PC-3 (cell line): Measurements from ENCODE around the gene TRIM5. TPM values are rescaled to one million over a fixed set of nuclear protein-coding genes. Genes with fewer than 3 reads are reported as not detected.

Source experiments
- ATAC-seq: fragments of 200-7000 bp; cut with Tn5 transposase; 2 replicates; pipeline ENCODE4 v1.9.1; 2020; ENCODE audit warnings: mild to moderate bottlenecking, moderate library complexity
- BruUV-seq: library from RNA; stranded (reverse); fragments of 400-500 nt; replicated peaks from 2 replicates; lab custom pipeline; 2021; lab: Mats Ljungman, UMichigan
- CTCF ChIA-PET: fragments of 300-600 bp; sonication (Branson Sonifier 250); formaldehyde crosslinking; loops from one replicate; lab custom pipeline; 2022; ENCODE audit warnings: antibody characterized with exemption; lab: Charles Lee
- POLR2A ChIA-PET: fragments of 300-600 bp; sonication (Branson Sonifier 250); formaldehyde crosslinking; loops from one replicate; lab custom pipeline; 2022; ENCODE audit warnings: antibody characterized with exemption; ENCODE audit not compliant: unreplicated experiment; lab: Charles Lee
- DNase-seq: peaks from one replicate; pipeline ENCODE4 v3.0.0-alpha.2; 2015
- H2AFZ ChIP-seq: fragments of 300-600 bp; sonication (generic); 2 replicates; pipeline ENCODE4 v1.6.0; 2016; ENCODE audit warnings: antibody characterized with exemption, low read length
- H3F3A ChIP-seq: fragments of 300-600 bp; sonication (generic); one replicate; pipeline ENCODE4 v1.6.0; 2017; ENCODE audit warnings: antibody characterized with exemption, low read length, control low read depth, mild to moderate bottlenecking; ENCODE audit not compliant: unreplicated experiment
- H3K27ac ChIP-seq: fragments of 300-600 bp; sonication (generic); 2 replicates; pipeline ENCODE4 v1.5.1; 2016; ENCODE audit warnings: mild to moderate bottlenecking, low read length
- H3K27me3 ChIP-seq: fragments of 300-600 bp; sonication (generic); 2 replicates; pipeline ENCODE4 v1.6.1; 2016; ENCODE audit warnings: low read length, mixed read lengths
- H3K36me3 ChIP-seq: fragments of 300-600 bp; sonication (generic); 2 replicates; pipeline ENCODE4 v1.6.1; 2016; ENCODE audit warnings: low read depth, mixed run types, low read length, mixed read lengths
- H3K4me1 ChIP-seq: fragments of 300-600 bp; sonication (generic); 2 replicates; pipeline ENCODE4 v1.5.1; 2016; ENCODE audit warnings: low read length; ENCODE audit not compliant: insufficient read depth
- H3K4me2 ChIP-seq: fragments of 300-600 bp; sonication (generic); 2 replicates; pipeline ENCODE4 v1.6.0; 2016; ENCODE audit warnings: low read length
- H3K4me3 ChIP-seq: fragments of 300-600 bp; sonication (generic); 2 replicates; pipeline ENCODE4 v1.5.1; 2016; ENCODE audit warnings: mild to moderate bottlenecking, low read length, mixed read lengths
- H3K79me2 ChIP-seq: fragments of 300-600 bp; sonication (generic); 2 replicates; pipeline ENCODE4 v1.6.1; 2017; ENCODE audit warnings: low read length, mixed read lengths
- H3K9ac ChIP-seq: fragments of 300-600 bp; sonication (generic); 2 replicates; pipeline ENCODE4 v1.6.0; 2016; ENCODE audit warnings: mild to moderate bottlenecking, low read length
- H3K9me2 ChIP-seq: fragments of 300-600 bp; sonication (generic); replicated peaks from 2 replicates; pipeline ENCODE4 v1.6.1; 2016; ENCODE audit warnings: mixed run types, low read length, mixed read lengths
- H3K9me3 ChIP-seq: fragments of 300-600 bp; sonication (generic); 2 replicates; pipeline ENCODE4 v1.6.1; 2016; ENCODE audit warnings: low read length, mixed read lengths
- H4K20me1 ChIP-seq: fragments of 300-600 bp; sonication (generic); 2 replicates; pipeline ENCODE4 v1.6.1; 2016; ENCODE audit warnings: low read length, mixed read lengths
- EZH2 ChIP-seq: fragments of 300-600 bp; sonication (generic); IDR thresholded peaks from one replicate; pipeline ENCODE4 v1.6.1; 2017; ENCODE audit warnings: antibody characterized with exemption, mild to moderate bottlenecking, low read length; ENCODE audit not compliant: unreplicated experiment
- EZH2phosphoT487 ChIP-seq: fragments of 300-600 bp; sonication (generic); IDR thresholded peaks from 2 replicates; pipeline ENCODE4 v1.6.1; 2018; ENCODE audit warnings: mild to moderate bottlenecking, antibody characterized with exemption, low read length, borderline replicate concordance
- intact Hi-C: fragments of 100-400 bp; cut with micrococcal nuclease; formaldehyde crosslinking; loops from 2 replicates; pipeline ENCODE4 v1.9.0; 2023
- total RNA-seq: library from RNA; depleted of rRNA; stranded (reverse); fragments of >200 nt; gene quantifications from 2 replicates; pipeline ENCODE4 v1.2.3, GENCODE V29; 2014; rRNA removed
- TF ChIP-seq, protein P1 (sequence below): fragments of 300-600 bp; sonication (generic); conservative IDR thresholded peaks from 2 replicates; pipeline ENCODE4 v1.5.1; 2017; ENCODE audit warnings: antibody characterized with exemption, low read depth, mild to moderate bottlenecking, low read length

The TRIM5 gene
- total RNA-seq, 1 experiment from 2014 or later, result 18.6 TPM

DNA sequence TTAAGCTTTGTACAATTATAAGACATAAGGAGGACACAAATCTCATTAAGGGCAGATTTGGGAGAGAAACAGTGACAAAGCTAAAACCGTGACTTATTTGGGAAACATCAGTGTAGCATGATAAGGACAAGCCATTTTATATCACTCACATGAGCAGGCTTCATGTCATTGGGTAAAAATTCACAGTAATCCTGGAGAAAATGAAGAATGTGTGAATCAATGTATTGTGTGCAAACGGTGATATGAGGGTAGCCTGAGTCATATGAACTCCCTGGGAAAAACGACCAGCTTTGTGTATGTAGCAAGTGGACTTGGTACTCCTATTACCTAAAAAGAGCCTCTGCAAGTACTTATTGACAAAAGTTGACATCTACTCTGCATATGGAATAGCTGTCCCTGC is 66.1 kb downstream of the TRIM5 start:
- Histone ChIP-seq H3K27ac (peak overlapping the region; percentile 99), H3K4me1 (peaks cover 46% of the 10 kb centered on the region), H3K27me3 (no peaks in the 10 kb centered on the region), H4K20me1 (no peaks in the 10 kb centered on the region), H3K36me3 (no peaks in the 10 kb centered on the region), H3K79me2 (no peaks in the 10 kb centered on the region), H3K9me3 (no peaks in the 10 kb centered on the region), H3K4me2 (peak overlapping the region; percentile 83), H3K9ac (peak overlapping the region; percentile 86), H3K4me3 (peak overlapping the region; percentile 51; the same call in 1 of the 2 replicates), H3K9me2 (no peaks in the 10 kb centered on the region), H3F3A (peaks cover 15% of the 10 kb centered on the region), H2AFZ (no peak overlapping the region)
- ChIA-PET POLR2A (no interaction called here), CTCF (interaction anchor here (0.6 kb wide), 1 partner anchor 63 kb away, joined by 4 read pairs; no protein-coding TSS in a partner anchor)
- DNase-seq, result peak; percentile 88
- no TSS peak for BruUV-seq
- intact Hi-C loops, result no loop called here
- ATAC-seq, result peak; percentile 21
- TF ChIP-seq, protein P1, sequence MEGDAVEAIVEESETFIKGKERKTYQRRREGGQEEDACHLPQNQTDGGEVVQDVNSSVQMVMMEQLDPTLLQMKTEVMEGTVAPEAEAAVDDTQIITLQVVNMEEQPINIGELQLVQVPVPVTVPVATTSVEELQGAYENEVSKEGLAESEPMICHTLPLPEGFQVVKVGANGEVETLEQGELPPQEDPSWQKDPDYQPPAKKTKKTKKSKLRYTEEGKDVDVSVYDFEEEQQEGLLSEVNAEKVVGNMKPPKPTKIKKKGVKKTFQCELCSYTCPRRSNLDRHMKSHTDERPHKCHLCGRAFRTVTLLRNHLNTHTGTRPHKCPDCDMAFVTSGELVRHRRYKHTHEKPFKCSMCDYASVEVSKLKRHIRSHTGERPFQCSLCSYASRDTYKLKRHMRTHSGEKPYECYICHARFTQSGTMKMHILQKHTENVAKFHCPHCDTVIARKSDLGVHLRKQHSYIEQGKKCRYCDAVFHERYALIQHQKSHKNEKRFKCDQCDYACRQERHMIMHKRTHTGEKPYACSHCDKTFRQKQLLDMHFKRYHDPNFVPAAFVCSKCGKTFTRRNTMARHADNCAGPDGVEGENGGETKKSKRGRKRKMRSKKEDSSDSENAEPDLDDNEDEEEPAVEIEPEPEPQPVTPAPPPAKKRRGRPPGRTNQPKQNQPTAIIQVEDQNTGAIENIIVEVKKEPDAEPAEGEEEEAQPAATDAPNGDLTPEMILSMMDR, result no peak
- TF ChIP-seq EZH2 (no peak), EZH2phosphoT487 (no peak)

Other genes with a start within 250 kb of the TRIM5 start
- not detected in 2 replicates for gene OR51I1, start 243.6 kb downstream of the TRIM5 start, total RNA-seq
- gene OR51I2, start 235.8 kb downstream of the TRIM5 start, total RNA-seq, result not detected in 2 replicates
- not detected in 2 replicates for gene OR52D1, start 196.4 kb downstream of the TRIM5 start, total RNA-seq
- not detected in 2 replicates for gene UBQLN3, start 175.1 kb downstream of the TRIM5 start, total RNA-seq
- not detected in 2 replicates for gene UBQLNL, start 168.4 kb downstream of the TRIM5 start, total RNA-seq
- gene OR52H1, start 136.5 kb downstream of the TRIM5 start, total RNA-seq, result not detected in 2 replicates
- gene OR52B6, start 104.2 kb downstream of the TRIM5 start, total RNA-seq, result not detected in 2 replicates
- 10.1 and 12.6 TPM in 2 replicates for gene TRIM6, start 88.4 kb downstream of the TRIM5 start, total RNA-seq
- gene TRIM34, start 60.1 kb downstream of the TRIM5 start, total RNA-seq, result 1.3 and 1.6 TPM in 2 replicates
- not detected in 2 replicates for gene TRIM22, start 4.7 kb upstream of the TRIM5 start, total RNA-seq
- not detected in 2 replicates for gene OR56B1, start 51.4 kb upstream of the TRIM5 start, total RNA-seq
- gene OR52N4, start 69.2 kb upstream of the TRIM5 start, total RNA-seq, result not detected in 2 replicates
- gene OR52N5, start 98.3 kb upstream of the TRIM5 start, total RNA-seq, result not detected in 2 replicates
- gene OR52N1, start 106.2 kb upstream of the TRIM5 start, total RNA-seq, result not detected in 2 replicates
- not detected in 2 replicates for gene OR52N2, start 123.8 kb upstream of the TRIM5 start, total RNA-seq
- not detected in 2 replicates for gene OR52E6, start 156.8 kb upstream of the TRIM5 start, total RNA-seq
- gene OR52E8, start 172.6 kb upstream of the TRIM5 start, total RNA-seq, result not detected in 2 replicates
- not detected in 2 replicates for gene OR52E4, start 195.6 kb upstream of the TRIM5 start, total RNA-seq
- gene OR52E5, start 208.1 kb upstream of the TRIM5 start, total RNA-seq, result not detected in 2 replicates